RKO (cell line): ENCODE measurements around the gene LLCFC1.

ENCODE experiments used
- DNase-seq: peaks from one replicate; pipeline ENCODE4 v3.0.0-alpha.2; 2016; ENCODE audit warnings: low spot score

LLCFC1 gene

GRCh38 chr7:142910481-142910880 lies 28.8 kb upstream of the LLCFC1 start:
- DNase-seq = no peak

DNA sequence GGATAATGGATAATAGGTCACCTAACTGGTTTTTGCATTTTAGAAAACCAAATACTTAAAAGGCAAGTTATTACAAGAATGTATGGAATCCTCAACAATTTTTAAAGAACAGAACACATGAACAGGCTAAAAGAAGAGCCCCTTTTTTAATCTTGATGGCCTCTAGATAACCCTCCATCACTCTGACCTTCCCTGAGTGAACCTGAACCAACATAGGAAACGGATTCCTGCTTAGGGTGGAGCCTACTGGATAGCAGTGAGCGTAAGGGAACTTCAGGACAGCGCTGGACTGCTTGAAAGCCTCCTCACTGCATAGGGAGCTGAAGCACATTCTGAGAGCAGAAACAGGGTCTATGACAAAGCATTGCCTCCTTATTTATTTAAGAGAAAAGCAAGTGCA lies 26.2 kb upstream of the LLCFC1 start:
- no peak for DNase-seq

DNA sequence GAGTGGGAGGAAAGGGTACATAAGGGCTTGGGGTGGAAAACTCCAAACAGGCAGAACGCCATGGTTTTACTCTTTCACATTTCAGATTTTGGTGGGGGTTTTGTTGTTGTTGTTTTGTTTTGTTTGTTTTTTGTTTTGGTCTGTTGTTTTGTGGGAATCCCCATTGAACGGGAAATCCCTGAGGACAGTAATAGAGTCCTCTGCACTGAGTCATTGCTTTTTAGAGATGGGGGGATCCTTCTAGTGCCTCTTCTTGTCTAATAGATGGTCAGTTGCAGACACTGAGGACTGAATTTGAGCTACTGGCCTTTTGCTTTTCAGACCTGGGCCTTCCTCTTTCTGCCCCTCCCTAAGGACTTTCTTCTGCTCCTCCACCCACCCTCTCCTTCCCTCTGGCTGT lies 25.7 kb upstream of the LLCFC1 start:
- DNase-seq = no peak

- no peak for DNase-seq
These were observed 25.2 kb upstream of the LLCFC1 start for GRCh38 chr7:142914121-142914520.

- DNase-seq = no peak
These were observed 24.0 kb upstream of the LLCFC1 start for GRCh38 chr7:142915315-142915714.

- DNase-seq = no peak
These were observed 22.8 kb upstream of the LLCFC1 start for GRCh38 chr7:142916508-142916907.

- no peak for DNase-seq
These were observed 21.8 kb upstream of the LLCFC1 start for GRCh38 chr7:142917447-142917846.

DNA sequence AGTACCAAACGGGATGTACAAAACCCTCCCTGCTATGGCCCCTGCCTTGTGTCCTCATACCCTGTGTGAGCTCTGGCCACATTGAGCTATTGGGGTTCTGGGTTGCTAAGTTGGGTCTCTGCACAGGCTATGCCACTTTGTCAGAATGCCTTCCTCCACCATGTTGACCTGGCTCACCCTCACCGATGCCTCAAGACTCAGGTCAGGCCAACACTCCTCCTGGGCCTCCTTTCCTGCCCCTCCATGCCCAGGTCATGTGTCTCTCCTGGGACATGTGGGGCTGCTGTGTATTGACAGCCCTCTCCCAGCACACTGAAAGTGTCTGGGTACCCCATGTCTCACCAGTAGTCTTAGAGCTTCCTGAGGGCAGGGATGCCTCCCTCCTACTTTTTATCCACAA lies 20.4 kb upstream of the LLCFC1 start:
- DNase-seq = no peak

GRCh38 chr7:142919656-142920055 lies 19.6 kb upstream of the LLCFC1 start:
- no peak for DNase-seq

DNA sequence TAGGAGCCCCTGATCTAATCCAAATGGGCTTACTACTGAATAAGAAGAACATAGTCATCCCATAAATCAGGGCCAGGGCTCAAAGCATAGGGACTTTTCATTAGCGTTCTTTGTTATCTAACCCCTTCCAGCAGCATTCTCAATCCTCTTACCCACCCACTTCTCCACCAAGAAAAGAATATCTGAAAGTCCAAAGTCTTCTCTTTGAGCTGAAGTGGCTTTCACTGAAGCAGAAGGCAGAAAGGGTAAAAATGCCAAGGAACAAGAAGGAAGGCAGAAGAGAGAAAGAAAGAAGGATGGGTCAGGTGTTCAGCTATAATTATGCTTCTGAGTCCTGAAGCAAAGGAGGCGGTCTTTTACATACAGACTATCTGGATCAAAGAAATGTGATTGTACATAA lies 15.9 kb upstream of the LLCFC1 start:
- DNase-seq = no peak

DNA sequence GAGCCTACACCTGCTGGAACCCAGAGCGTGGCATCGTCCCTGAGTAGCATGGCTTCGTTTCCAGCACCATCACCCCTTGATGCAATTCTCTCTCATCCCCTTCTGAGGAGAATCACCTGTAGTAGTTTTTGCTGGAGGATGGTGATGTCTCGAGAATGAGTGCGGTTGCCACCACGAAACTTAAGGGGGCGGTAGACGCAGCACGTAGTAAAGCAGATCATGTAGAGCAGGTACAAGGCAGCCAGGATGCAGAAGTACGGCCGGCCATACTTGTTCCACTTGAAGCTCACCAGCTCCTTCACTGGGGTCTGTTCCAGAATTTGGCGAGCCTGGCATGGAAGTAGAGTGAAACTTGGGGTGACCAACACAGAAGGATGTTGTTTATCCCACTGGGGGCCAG lies 13.9 kb upstream of the LLCFC1 start:
- no peak for DNase-seq

GRCh38 chr7:142927085-142927745 lies 12.1 kb upstream of the LLCFC1 start:
- no peak for DNase-seq

DNA sequence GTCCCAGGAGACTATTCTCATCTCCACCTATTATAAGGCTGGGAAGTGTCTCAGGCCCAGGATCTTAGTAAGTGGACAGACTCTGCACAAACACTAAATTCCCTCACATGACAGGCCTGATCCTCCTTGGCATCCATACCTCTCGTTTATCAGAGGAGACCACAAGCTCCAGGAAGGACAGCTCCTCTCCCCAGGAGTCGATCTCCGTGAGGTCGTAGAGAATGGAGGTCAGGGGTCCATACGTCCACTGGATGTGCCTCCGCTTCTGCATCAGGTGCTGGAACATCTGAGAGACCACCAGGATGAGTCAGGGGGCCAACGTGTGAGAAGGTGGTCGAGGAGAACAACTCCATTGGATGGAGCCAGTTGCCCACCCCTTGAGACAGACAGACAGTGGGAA lies 11.3 kb upstream of the LLCFC1 start:
- DNase-seq = no peak

GRCh38 chr7:142930126-142930730 lies 9.1 kb upstream of the LLCFC1 start:
- DNase-seq = no peak

GRCh38 chr7:142932386-142933091 lies 6.7 kb upstream of the LLCFC1 start:
- no peak for DNase-seq

GRCh38 chr7:142933092-142933475 lies 6.2 kb upstream of the LLCFC1 start:
- DNase-seq = no peak

DNA sequence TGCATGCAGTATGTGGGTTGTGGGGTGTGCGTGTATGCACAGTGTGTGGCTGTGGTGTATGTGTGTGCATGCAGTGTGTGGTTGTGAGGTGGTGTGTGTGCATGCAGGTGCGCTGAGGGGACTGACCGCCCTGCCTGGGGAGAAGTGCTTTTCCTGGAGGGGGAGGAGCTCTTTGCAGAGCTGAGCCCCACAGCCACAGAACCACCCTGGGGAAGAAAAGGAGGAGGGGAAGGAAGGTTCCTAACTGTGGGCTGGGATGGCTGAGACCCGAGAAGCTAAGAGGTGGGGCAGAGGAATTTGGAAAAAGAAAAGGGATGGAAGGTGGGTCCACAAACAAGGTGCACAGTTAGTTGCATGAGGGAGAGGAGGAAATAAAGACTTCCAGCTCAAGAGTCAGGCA lies 5.7 kb upstream of the LLCFC1 start, which contains the start of gene TRPV5:
TSS of gene TRPV5 (minus strand) at position 123 of the 400 bp plus-strand sequence. CDS start 287 bp downstream, outside the sequence.
- no peak for DNase-seq

GRCh38 chr7:142934056-142934455 lies 5.2 kb upstream of the LLCFC1 start:
- no peak for DNase-seq

DNA sequence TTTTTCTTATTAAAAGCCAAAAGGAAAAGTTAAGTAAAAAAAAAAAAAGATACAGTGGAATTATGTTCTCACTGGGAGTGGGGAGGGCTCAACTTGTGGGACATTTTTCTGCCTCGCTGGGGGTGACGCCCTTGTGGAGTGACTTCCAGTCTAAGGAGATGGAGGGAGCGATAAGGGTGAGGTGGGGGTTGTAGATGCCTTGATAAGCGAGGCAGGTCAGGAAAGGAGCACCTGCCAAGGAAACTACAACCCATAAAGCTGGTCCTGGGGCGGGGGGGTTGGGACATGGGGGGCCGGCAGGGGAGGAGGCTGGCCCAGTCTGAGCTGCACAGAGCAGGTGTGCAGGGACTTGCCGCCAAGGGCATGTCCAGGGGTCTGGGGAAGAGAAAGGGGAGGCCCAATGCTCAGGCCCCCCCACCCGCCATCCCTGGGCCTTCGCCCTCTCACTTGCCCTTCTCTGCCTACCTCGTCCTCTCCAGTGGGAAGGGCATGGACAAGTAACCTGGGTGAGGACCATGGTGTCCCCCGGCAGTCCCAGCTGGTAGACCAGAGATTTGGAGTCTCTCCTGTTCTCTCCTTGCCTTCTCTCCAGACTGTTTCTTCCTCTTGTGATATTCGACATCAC lies 3.2 kb upstream of the LLCFC1 start:
- no peak for DNase-seq

DNA sequence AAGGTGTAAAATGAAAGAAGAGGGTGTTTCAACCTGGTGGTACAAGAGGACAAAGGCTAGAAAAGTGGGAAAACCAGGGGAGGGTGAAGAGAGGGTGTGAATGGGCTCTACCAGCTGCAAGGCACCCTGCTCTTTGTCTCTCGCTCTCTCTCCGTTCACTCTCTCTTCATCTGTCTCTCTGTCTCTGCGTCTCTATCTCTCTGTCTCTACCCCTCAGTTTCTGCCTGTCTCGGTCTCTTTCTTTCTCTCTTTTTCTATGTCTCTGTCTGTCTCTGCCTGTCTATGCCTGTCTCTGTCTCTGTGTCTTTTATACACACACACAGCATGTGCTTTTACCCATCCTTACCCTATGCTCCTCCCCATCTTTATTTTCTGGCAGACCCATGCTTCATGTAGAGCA lies 673 bp upstream of the LLCFC1 start:
- no peak for DNase-seq

GRCh38 chr7:142940966-142941535 lies 1.8 kb downstream of the LLCFC1 start:
- DNase-seq = no peak

DNA sequence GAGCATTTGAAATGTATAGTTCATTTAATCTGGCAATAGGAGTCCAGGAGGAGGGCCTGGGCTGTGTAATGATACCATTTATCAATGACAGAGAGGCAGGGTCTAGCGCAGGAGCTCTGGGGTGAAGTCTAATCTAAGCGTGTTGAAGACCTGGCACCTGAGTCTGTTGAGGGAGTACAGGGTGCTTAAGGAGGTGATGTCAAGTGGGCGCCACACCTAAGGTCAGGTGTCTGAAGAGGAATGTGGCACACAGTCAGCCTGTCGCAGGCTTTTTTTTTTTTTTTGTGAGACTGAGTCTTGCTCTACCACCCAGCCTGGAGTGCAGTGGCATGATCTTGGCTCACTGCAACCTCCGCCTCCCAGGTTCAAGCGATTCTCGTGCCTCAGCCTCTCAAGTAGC lies 2.3 kb downstream of the LLCFC1 start:
- DNase-seq = no peak

GRCh38 chr7:142942746-142943145 lies 3.5 kb downstream of the LLCFC1 start:
- DNase-seq = no peak
